Karpas-422 (cell line): ENCODE results near the gene PNPLA2. TPM values are rescaled to one million over a fixed set of nuclear protein-coding genes. Genes with fewer than 3 reads are reported as not detected.

Experiments used
- DNase-seq: peaks from one replicate; pipeline ENCODE4 v3.0.0-alpha.2; 2015
- H2AFZ ChIP-seq: fragments of 200-600 bp; sonication (generic); 2 replicates; pipeline ENCODE4 v1.6.1; 2014; ENCODE audit warnings: antibody characterized with exemption, low read length, mixed read lengths
- H3K27ac ChIP-seq: fragments of 200-600 bp; sonication (generic); 2 replicates; pipeline ENCODE4 v1.5.1; 2014; ENCODE audit warnings: mild to moderate bottlenecking, low read length, moderate library complexity
- H3K27me3 ChIP-seq: fragments of 200-600 bp; sonication (generic); 2 replicates; pipeline ENCODE4 v1.6.1; 2014; ENCODE audit warnings: low read length, mixed read lengths
- H3K36me3 ChIP-seq: fragments of 200-600 bp; sonication (generic); 2 replicates; pipeline ENCODE4 v1.6.1; 2014; ENCODE audit warnings: low read length, mixed read lengths; ENCODE audit not compliant: insufficient read depth
- H3K4me1 ChIP-seq: fragments of 200-600 bp; sonication (generic); 2 replicates; pipeline ENCODE4 v1.6.1; 2014; ENCODE audit warnings: mild to moderate bottlenecking, low read length, mixed read lengths
- H3K4me2 ChIP-seq: fragments of 200-600 bp; sonication (generic); 2 replicates; pipeline ENCODE4 v1.6.1; 2014; ENCODE audit warnings: low read length, low read depth, mild to moderate bottlenecking; ENCODE audit not compliant: poor library complexity, severe bottlenecking
- H3K4me3 ChIP-seq: fragments of 200-600 bp; sonication (generic); 2 replicates; pipeline ENCODE4 v1.5.1; 2014; ENCODE audit warnings: mild to moderate bottlenecking, antibody characterized with exemption, low read length, mixed read lengths
- H3K79me2 ChIP-seq: fragments of 200-600 bp; sonication (generic); 2 replicates; pipeline ENCODE4 v1.6.1; 2014; ENCODE audit warnings: mild to moderate bottlenecking, low read length, mixed read lengths
- H3K9ac ChIP-seq: fragments of 200-600 bp; sonication (generic); 2 replicates; pipeline ENCODE4 v1.6.0; 2014; ENCODE audit warnings: low read length
- H3K9me2 ChIP-seq: fragments of 200-600 bp; sonication (generic), shearing (Covaris generic); replicated peaks from 2 replicates; pipeline ENCODE4 v1.6.0; 2014; ENCODE audit warnings: mild to moderate bottlenecking, low read length, moderate library complexity; ENCODE audit not compliant: insufficient read depth
- H3K9me3 ChIP-seq: fragments of 300-700, 200-600 bp; sonication (generic); 2 replicates; pipeline ENCODE4 v1.6.1; 2014; ENCODE audit warnings: low read length, mixed read lengths
- H4K20me1 ChIP-seq: fragments of 200-600 bp; sonication (generic); 2 replicates; pipeline ENCODE4 v1.6.1; 2014; ENCODE audit warnings: mild to moderate bottlenecking, antibody characterized with exemption, low read length, low read depth; ENCODE audit not compliant: insufficient read depth
- total RNA-seq: library from RNA; depleted of rRNA; stranded (reverse); fragments of >200 nt; shearing (Covaris generic); gene quantifications from 2 replicates; pipeline ENCODE4 v1.2.3, GENCODE V29; 2014; ENCODE audit warnings: low replicate concordance

PNPLA2 gene
- total RNA-seq, 1 experiment from 2014 or later, result 32.5 TPM

- no peak overlapping the region for H3K9ac ChIP-seq
- no peaks in the 10 kb centered on the region for H3K9me3 ChIP-seq
- H3K36me3 ChIP-seq, result no peaks in the 10 kb centered on the region
- DNase-seq, result no peak
- no peak overlapping the region for H3K4me2 ChIP-seq
- no peak overlapping the region for H2AFZ ChIP-seq
- H3K27me3 ChIP-seq, result no peaks in the 10 kb centered on the region
- no peaks in the 10 kb centered on the region for H3K9me2 ChIP-seq
- H3K4me3 ChIP-seq, result no peak overlapping the region
- H3K27ac ChIP-seq, result no peak overlapping the region
- H3K4me1 ChIP-seq, result no peaks in the 10 kb centered on the region
- no peaks in the 10 kb centered on the region for H3K79me2 ChIP-seq
- 0 out of 2 replicates have a peak, but pooled peaks cover 6% of the 10 kb centered on the region for H4K20me1 ChIP-seq
Measured at GRCh38 chr11:868394-868793, 49.7 kb downstream of the PNPLA2 start.

DNA sequence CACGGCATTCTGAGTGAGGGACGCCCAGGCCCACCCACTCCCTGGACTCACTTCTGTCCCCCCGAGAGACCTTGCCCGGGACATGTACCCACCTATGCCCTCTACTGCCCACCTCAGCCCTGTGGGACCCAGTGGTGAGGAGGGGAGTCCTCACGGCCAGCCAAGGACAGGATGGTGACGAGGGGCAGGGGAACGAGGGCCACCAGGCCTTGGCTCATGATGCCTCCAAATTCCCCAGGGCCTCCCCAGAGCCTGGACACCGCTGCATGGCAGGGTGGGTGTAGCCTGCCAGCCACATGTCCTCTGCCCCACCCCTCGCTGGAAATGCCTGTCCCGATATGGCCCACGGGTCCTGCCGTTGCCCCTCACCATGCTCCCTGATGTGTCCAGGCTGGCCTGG is 50.1 kb downstream of the PNPLA2 start:
- H3K4me3 ChIP-seq, result no peak overlapping the region
- no peak overlapping the region for H2AFZ ChIP-seq

DNA sequence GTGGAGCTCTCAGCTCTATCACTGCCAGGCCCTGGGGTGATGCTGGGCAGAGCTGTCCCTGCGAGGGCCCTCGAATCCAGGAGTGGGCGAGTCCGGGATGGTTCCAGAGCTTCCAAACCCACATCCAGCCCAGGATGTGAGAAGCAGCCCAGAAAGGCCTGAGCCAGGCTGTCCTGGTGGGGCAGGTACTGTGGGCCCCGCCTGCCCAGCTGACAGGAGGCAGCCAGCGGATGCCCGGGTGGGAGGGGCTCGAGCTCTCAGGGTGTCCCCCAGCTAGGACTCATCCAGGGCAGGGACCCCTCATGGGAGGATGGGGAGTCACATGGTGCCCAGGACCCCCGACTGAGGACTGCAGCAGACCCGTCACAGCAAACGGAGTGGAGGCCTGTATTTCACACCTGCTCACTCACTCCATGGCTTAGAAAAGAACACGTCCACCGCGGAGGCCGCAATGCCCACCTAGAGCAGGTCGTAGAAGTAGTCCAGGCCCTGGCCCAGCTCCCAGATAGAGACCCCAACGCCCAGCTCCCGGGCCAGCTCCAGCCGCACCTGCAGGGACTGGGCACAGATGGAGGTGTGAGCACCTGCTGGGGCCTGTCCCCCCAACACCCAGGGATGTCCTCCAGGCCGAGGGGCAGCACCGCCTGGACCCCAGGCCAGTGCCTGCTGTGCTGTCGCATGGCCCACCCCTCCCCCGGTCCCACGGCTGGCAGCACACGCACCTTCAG is 50.8 kb downstream of the PNPLA2 start:
- no peaks in the 10 kb centered on the region for H3K9me3 ChIP-seq
- no peak overlapping the region for H3K4me3 ChIP-seq
- no peak for DNase-seq
- no peaks in the 10 kb centered on the region for H3K36me3 ChIP-seq
- no peak overlapping the region for H2AFZ ChIP-seq
- no peak overlapping the region for H3K4me2 ChIP-seq
- H3K9me2 ChIP-seq, result no peaks in the 10 kb centered on the region
- H3K4me1 ChIP-seq, result no peaks in the 10 kb centered on the region
- H3K79me2 ChIP-seq, result no peaks in the 10 kb centered on the region
- no peak overlapping the region for H3K9ac ChIP-seq
- no peaks in the 10 kb centered on the region for H4K20me1 ChIP-seq
- H3K27me3 ChIP-seq, result no peaks in the 10 kb centered on the region
- no peak overlapping the region for H3K27ac ChIP-seq

More for the DNA sequence above, 50.1 kb downstream of the PNPLA2 start:
- Histone ChIP-seq H3K27me3 (no peaks in the 10 kb centered on the region), H3K27ac (no peak overlapping the region), H3K9ac (no peak overlapping the region), H3K4me2 (no peak overlapping the region), H3K9me2 (no peaks in the 10 kb centered on the region), H3K4me1 (no peaks in the 10 kb centered on the region), H3K79me2 (no peaks in the 10 kb centered on the region), H4K20me1 (0 out of 2 replicates have a peak, but pooled peaks cover 2% of the 10 kb centered on the region), H3K36me3 (no peaks in the 10 kb centered on the region), H3K9me3 (no peaks in the 10 kb centered on the region)
- DNase-seq, result no peak

- Histone ChIP-seq H3K79me2 (no peaks in the 10 kb centered on the region), H3K4me2 (no peak overlapping the region), H3K27me3 (no peaks in the 10 kb centered on the region), H3K4me1 (no peaks in the 10 kb centered on the region), H3K36me3 (no peaks in the 10 kb centered on the region), H3K9me3 (no peaks in the 10 kb centered on the region), H2AFZ (no peak overlapping the region), H3K9ac (no peak overlapping the region), H3K27ac (no peak overlapping the region), H3K9me2 (no peaks in the 10 kb centered on the region), H3K4me3 (no peak overlapping the region), H4K20me1 (no peaks in the 10 kb centered on the region)
- DNase-seq, result no peak
Measured at GRCh38 chr11:870127-870413, 51.4 kb downstream of the PNPLA2 start.

GRCh38 chr11:870418-870817 is 51.7 kb downstream of the PNPLA2 start:
- no peaks in the 10 kb centered on the region for H4K20me1 ChIP-seq
- no peak for DNase-seq
- no peaks in the 10 kb centered on the region for H3K27me3 ChIP-seq
- no peaks in the 10 kb centered on the region for H3K4me1 ChIP-seq
- H3K36me3 ChIP-seq, result no peaks in the 10 kb centered on the region
- H2AFZ ChIP-seq, result no peak overlapping the region
- no peak overlapping the region for H3K4me2 ChIP-seq
- H3K79me2 ChIP-seq, result no peaks in the 10 kb centered on the region
- no peak overlapping the region for H3K27ac ChIP-seq
- H3K9ac ChIP-seq, result no peak overlapping the region
- no peak overlapping the region for H3K4me3 ChIP-seq
- H3K9me2 ChIP-seq, result no peaks in the 10 kb centered on the region
- no peaks in the 10 kb centered on the region for H3K9me3 ChIP-seq

- Histone ChIP-seq H3K27me3 (no peaks in the 10 kb centered on the region), H3K4me3 (no peak overlapping the region), H3K4me2 (no peak overlapping the region), H3K4me1 (no peaks in the 10 kb centered on the region), H3K27ac (no peak overlapping the region), H4K20me1 (no peaks in the 10 kb centered on the region), H3K9me3 (no peaks in the 10 kb centered on the region), H3K79me2 (no peaks in the 10 kb centered on the region), H3K9ac (no peak overlapping the region), H3K36me3 (no peaks in the 10 kb centered on the region), H2AFZ (no peak overlapping the region), H3K9me2 (no peaks in the 10 kb centered on the region)
- DNase-seq, result no peak
Measured at GRCh38 chr11:871472-871871, 52.8 kb downstream of the PNPLA2 start.

GRCh38 chr11:872799-873198 is 54.1 kb downstream of the PNPLA2 start:
- Histone ChIP-seq H3K9me2 (no peaks in the 10 kb centered on the region), H3K27ac (no peak overlapping the region), H3K27me3 (no peaks in the 10 kb centered on the region), H3K36me3 (no peaks in the 10 kb centered on the region), H3K9me3 (no peaks in the 10 kb centered on the region), H3K4me3 (no peak overlapping the region), H3K4me2 (no peak overlapping the region), H2AFZ (no peak overlapping the region), H4K20me1 (peaks cover 5% of the 10 kb centered on the region; the same call in 1 of the 2 replicates), H3K9ac (no peak overlapping the region), H3K79me2 (no peaks in the 10 kb centered on the region), H3K4me1 (no peaks in the 10 kb centered on the region)
- DNase-seq, result no peak

DNA sequence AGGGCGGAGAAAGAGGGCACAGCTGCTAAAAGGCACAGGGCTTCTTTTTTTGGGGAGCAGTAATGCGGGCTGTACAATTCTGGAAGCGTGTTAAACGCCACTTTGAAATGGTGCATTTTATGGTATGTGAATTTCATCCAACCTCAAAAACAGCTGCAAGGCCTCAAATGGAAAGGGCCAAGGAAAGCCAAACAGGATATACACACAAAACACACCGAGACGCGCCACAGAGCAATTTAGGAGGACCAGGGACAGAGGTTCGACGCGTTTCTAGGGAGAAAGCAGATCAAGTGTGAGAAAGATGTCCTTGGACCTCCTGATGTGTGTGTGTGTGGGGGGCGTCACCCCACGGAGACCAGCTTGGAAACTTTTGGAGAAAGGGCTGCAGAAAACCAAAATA is 55.0 kb downstream of the PNPLA2 start:
- Histone ChIP-seq H3K4me3 (no peak overlapping the region), H4K20me1 (peaks cover 5% of the 10 kb centered on the region; the same call in 1 of the 2 replicates), H3K4me1 (no peaks in the 10 kb centered on the region), H3K27me3 (no peaks in the 10 kb centered on the region), H2AFZ (no peak overlapping the region), H3K4me2 (no peak overlapping the region), H3K9me2 (no peaks in the 10 kb centered on the region), H3K79me2 (no peaks in the 10 kb centered on the region), H3K27ac (no peak overlapping the region), H3K9me3 (no peaks in the 10 kb centered on the region), H3K9ac (no peak overlapping the region), H3K36me3 (no peaks in the 10 kb centered on the region)
- DNase-seq, result no peak
